Ureter (tissue), 1 donor: ENCODE measurements around the gene NUMBL. TPM values are rescaled to one million over a fixed set of nuclear protein-coding genes. Genes with fewer than 3 reads are reported as not detected.

Experiments
- DNase-seq: peaks from one replicate; pipeline ENCODE4 v3.0.0-alpha.2; 2020; ENCODE audit warnings: low spot score
- total RNA-seq: library from RNA; stranded (reverse); gene quantifications from one replicate; pipeline ENCODE4 v1.2.4, GENCODE V29; 2023
- donor health status: DM: yes; HTN: yes; CAD: no.

The NUMBL gene
- total RNA-seq, 1 donor from 2014 or later: 30.3 TPM

- DNase-seq: peak; percentile 95
Measured at GRCh38 chr19:40690693-40691420, 406 bp upstream of the NUMBL start.

DNA sequence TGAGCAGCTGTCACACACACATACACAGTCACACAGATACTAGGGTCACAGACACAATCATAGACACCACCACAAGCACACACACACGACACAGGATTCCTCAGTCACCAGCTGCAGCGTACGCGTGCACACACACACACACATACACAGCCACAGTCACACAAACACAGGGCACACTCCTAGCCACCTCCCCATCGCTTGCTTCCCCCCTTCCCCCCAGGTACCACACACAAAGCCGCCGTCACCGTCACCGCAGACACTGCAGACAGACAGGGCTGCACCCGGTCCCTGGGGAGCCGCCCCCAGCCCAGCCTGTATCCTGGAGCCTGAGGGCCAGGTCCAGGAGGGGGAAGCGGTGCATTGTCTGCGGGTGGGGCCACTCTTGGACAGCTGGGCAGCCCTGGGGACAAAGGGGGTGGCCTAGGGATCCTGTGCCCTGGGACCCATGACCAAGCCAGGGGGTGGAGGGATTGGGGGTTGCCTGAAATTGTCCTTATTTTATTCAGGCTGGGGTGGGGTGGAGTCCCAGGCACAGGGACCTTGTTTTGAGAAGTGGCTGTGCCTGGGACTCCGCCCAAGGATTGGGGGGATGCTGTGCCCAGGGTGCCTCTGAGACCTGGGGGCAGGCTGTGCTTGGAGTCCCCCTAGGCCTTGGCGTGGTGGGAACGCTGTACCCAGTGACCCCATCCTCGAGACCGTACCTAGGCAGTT, 957 bp downstream of the NUMBL start:
- DNase-seq: no peak

GRCh38 chr19:40688987-40689338, 1.5 kb downstream of the NUMBL start:
- no peak for DNase-seq

GRCh38 chr19:40688309-40688708, 2.1 kb downstream of the NUMBL start:
- DNase-seq: no peak

DNA sequence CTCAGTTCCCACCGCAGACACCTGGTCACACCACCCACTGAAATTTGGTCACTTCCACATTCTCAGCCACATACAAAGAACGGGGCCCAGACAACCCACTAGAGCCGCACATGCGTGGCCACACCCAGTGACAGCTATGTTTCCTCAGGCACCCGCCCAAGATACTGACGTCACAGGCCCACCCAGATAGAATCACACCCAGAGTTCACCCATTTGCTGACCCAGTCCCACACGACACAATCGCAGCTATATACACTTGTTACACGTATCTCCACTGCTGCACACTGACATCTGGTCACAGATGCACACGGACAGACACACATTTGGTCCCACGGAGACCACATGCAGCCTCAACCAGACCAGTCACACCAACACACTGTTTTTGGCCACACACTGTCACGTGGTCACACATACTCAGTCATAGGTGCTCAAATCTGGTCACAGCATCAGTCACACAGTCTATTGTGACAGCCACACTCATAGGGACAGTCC, 2.9 kb downstream of the NUMBL start:
- DNase-seq: peak; percentile 82

DNA sequence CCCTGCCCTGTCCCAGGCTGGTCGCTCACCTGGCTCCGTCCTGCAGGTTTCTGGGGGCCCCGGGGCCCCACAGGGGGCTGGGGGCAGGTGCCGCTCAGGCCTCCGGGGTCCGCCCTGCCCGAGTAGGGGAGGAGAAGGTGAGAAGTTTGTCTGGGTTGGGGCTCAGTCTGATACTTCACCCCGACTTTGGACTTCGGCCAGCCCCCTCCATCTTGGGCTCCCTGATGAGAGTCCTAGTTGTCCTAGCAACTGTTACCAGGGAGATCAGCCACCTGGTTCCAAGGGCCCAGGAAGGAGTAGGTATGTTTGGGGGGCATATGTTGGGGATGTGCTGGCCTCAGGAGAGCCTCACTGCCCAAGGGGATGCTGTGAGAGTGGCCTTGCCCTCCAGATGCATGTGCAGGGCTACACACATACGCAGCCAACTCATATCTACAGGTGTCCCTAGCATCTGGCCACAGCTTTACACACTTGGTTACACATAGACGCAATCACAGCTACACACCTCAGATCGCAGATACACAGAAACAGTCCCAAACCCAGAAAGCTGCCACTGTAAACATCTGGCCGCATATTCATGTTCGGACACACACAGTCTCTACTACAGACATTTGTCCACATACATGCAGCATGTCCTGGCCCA, 3.4 kb downstream of the NUMBL start:
- no peak for DNase-seq

DNA sequence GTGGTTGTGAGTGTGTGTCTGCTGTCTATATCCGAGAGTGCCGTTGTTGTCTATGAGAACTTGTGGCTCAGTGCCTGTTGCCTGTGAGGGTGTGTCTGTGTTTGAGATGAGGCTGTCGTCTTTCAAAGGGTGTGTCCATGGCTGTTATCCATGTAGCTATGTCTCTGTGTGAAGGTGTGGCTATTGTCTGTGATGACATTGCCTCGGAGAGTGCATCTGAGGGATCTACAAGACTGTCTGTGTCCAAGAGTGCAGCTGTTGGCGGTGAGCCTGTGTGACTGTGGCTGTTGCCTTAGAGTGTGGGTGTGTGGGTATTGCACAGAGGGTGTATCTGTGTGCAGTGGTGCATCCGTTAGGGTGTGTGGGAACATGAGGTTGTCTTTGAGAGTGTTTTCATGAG, 4.9 kb downstream of the NUMBL start:
- no peak for DNase-seq

DNA sequence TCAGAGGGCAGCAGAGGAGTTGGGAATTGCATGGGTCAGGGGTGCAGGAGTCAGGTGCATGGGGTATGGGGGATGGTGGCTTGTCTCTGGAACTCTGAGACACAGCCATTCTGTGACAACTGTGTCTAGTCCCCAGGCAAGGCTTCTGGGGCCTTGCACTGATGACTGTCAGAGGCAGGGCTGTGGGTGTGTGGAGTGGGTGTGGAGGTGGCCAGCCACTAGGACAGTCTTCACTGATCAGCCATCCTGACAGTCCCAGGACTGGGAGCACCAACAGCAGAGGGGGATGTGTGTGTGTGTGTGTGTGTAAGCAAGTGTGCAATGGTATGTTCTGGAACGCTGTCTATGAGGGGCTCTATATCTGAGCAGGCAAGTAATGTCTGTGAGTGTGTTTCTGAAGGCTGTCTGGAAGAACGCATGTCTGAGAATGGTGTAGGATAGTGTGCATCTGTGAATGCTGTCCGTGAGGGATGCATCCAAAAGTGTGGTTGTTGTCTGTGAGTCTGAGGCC, 5.4 kb downstream of the NUMBL start:
- DNase-seq: no peak

DNA sequence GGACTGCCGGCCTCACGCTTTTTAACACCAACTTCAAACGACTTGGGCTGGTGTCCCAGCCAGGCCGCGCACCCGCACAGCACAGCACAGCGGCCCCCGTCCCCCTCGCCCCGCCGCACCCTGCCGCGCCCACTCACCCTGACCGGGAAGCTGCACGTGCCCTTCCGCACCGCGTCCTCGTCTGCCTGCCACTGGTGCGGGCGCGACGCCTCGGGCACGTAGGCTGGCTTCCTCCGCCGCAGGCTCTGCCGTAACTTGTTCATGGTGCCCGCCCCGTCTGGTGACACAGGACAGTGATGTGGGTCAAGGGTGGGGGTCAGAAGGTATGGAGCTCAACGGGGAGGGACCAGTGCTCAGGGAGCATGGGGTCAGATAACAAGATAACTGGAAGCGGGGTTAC, 6.2 kb downstream of the NUMBL start:
- no peak for DNase-seq

GRCh38 chr19:40683437-40683836, 7.0 kb downstream of the NUMBL start:
- DNase-seq: no peak

- no peak for DNase-seq
Measured at GRCh38 chr19:40682431-40682964, 8.0 kb downstream of the NUMBL start.

DNA sequence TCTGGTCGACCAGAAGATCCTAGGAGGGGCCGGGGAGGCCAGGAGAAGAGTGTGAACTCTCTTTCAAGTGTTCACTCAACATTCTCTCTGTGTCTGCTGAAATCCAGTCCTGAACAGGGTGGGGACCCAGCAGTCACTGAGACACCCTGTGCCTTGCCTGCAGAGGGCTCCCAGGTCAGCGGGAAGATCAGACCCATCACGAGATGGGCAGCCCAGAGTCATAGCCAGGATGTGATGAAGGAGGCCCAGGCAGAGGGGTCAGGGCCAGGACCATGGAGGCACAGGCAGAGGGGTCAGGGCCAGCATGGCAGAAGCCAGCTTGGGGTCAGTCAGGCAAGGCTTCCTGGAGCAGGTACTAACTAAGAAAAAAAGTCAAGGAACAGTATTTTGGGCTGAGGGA, 9.4 kb downstream of the NUMBL start:
- DNase-seq: no peak

DNA sequence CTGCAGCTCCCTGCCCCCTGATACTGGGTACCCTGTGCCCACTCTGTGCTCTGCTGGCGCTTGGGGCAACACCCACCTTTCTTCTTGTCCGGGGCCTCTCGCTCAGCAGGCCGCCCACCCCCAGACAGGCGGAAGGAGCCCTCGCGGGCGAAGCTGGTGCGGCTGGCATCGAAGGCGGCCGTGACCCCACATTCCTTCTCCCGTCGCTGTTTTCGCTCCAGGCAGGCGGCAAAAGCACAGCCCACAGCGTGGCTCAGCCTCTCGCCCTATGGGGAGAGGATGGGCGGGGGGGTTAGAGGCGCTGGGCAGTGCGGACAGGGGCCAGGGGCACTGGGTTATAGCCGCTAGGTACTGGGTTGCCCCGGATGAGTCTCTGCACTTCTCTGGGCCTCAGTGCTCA, 13.3 kb downstream of the NUMBL start:
- no peak for DNase-seq

DNA sequence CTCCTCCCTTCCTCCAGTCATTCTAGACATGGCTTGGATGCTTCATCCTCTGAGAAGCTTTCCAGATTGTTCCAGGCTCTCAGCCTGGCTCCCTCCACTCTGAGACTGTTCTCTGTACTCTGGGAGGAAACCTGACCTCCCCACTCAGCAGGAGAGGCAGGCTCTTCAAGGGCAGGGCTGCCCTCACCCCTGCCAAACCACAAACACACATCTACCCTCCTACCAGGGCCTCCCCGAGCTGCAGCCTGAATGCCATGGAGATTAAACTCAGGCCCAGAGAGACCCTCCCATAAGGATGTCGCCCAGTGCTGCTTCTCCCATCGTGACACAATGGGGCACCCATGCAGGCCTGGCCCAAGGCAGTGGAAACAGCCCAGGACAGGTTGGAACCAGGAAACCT, 16.2 kb downstream of the NUMBL start:
- no peak for DNase-seq

- DNase-seq: no peak
Measured at GRCh38 chr19:40673397-40673796, 17.1 kb downstream of the NUMBL start.

GRCh38 chr19:40672573-40673299, 17.7 kb downstream of the NUMBL start:
- DNase-seq: no peak

DNA sequence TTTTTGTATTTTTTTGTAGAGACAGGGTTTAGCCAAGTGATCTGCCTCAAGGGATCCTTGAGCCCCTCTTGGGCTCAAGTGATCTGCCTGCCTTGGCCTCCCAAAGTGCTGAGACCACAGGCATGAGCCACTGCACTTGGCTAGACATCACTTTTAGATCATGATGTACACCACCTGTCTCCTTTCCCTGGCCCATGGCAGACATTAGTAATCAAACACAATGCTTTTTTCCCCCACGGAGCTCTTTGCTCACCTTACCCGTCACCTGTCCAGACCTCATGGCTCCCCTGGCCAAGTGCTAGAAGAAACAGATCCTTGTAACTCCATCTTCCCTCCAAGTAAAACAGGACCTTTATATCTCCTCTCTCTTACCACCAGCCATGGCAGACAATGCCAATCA, 18.4 kb downstream of the NUMBL start:
- DNase-seq: no peak

DNA sequence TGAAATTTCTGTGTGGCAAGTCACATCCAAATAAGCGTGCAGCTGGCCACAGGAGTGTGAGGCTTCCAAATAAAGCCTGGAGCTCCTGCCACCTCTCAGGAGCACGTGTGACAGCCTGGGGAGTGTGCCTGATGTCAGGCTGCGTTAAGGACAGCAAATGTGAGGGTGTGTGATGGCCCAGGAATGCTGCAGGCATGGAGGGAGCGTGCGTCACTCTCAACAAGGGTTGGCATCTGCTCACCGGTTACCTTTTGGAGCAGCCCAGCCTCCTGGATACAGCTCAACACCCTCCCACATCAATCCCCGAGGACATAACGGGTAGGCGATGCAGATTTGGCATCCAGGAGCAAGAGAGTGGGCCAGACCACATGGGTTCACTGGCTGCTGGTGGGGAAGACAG, 19.0 kb downstream of the NUMBL start:
- no peak for DNase-seq

GRCh38 chr19:40668991-40669614, 21.3 kb downstream of the NUMBL start:
- DNase-seq: no peak

DNA sequence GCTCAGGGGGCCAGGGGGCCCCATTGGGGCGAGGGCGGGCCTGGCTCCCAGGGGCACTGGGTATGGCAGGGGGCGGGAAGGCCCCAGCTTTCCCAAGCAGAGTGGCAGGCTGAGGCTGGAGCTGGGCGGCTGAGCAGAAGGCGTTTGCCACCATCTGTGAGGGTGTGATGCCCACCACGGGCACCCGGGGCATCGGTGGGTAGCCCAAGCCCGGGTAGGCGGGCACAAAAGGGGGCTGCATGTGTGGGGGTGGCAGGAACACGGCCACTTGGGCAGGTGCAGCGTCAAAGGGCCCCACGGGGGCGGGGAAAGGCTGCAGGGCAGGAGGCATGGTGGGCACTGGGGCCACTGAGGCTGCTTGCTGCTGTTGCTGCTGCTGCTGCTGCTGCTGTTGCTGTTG, 22.8 kb downstream of the NUMBL start:
- DNase-seq: no peak

DNA sequence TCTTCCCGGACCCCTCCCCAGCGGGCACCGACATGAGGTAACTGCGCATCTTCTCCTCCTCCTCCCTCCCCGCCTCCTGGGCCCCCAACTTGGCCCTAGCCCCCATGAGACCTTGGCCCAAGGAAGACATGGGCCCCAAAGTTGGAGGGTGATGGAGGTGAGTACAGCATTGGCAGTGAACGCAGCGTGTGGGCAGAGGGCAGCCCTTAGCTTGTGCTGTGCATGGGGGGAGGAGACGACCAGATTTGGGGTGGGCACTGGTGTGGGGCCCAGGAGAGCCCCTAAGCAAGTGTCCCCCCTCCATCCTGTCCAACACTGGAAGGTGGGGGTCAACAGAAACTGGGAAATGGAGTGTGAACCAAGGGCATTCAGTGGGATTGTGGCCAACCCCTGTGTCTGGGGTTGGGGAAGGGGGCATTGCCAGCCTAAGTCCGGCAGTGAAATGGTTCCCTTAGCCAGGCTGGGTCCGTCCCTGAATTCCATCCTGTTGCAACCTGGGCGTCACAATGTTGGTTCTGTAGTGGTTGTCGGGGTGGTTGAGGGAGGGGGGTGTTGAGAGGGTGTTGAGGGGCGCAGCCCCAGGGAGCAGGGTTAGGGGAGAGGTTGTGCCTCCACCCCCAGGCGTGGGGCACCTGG, 23.5 kb downstream of the NUMBL start:
- no peak for DNase-seq
